ENCODE results near the gene GYPE.
"Not testable (repeated sequence)": the region's sequence is repeated elsewhere in the genome, so short reads cannot be mapped to it uniquely, and the experiment has no call there.

- TF ChIP-seq, protein P1, sequence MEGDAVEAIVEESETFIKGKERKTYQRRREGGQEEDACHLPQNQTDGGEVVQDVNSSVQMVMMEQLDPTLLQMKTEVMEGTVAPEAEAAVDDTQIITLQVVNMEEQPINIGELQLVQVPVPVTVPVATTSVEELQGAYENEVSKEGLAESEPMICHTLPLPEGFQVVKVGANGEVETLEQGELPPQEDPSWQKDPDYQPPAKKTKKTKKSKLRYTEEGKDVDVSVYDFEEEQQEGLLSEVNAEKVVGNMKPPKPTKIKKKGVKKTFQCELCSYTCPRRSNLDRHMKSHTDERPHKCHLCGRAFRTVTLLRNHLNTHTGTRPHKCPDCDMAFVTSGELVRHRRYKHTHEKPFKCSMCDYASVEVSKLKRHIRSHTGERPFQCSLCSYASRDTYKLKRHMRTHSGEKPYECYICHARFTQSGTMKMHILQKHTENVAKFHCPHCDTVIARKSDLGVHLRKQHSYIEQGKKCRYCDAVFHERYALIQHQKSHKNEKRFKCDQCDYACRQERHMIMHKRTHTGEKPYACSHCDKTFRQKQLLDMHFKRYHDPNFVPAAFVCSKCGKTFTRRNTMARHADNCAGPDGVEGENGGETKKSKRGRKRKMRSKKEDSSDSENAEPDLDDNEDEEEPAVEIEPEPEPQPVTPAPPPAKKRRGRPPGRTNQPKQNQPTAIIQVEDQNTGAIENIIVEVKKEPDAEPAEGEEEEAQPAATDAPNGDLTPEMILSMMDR (IDR thresholded peaks at IDR 0.05) = not testable (repeated sequence)
- TF ChIP-seq POLR2A (IDR thresholded peaks at IDR 0.05) = not testable (repeated sequence)
Observed at GRCh38 chr4:143843506-143843832, 61.9 kb downstream of the GYPE start.

Measured in Peyer's patch (tissue), 4 donors.